Activated CD8-positive, alpha-beta memory T cell treated with anti-CD3 and anti-CD28 coated beads for 24 hours (primary cell): ENCODE data around the gene MCHR1.
"Not testable (repeated sequence)": the region's sequence is repeated elsewhere in the genome, so short reads cannot be mapped to it uniquely, and the experiment has no call there.

Experiments
- DNase-seq: peaks from one replicate; pipeline ENCODE4 v3.0.0-alpha.2; 2020

MCHR1 gene

DNA sequence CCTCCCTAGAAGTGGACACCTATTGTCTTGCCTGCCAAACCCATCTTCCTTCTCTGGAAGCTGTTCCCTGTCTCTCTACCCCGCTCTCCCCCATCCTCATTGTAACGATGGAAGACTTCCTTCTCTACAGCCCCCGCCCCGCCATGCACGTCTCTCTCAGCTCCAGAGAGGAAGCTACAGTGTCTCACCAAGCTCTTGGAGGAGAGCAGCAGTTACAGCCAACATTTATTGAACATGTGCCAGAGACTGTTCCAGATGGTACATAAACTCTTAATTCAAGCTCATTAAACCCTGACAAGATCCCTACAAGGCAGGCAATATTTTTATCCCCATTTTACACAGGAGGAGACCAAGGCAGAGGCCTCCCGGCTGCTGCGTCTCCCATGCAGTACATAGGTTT lies 15.1 kb downstream of the MCHR1 start:
- no peak for DNase-seq

DNA sequence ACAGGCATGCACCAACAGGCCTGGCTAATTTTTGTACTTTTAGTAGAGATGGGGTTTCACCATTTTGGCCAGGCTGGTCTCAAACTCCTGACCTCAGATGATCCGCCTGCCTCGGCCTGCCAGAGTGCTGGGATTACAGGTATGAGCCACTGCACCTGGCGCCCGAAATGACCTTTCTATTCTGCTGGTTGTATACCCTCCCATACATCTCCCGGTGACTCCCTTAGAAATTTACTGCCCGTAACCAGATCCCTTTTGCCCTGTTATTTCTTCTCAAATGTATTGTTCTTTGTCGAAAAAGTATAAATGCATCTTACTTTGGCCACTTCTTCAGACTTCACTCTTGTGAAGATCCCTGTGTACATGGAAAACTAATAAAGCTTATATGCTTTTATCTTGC lies 22.0 kb downstream of the MCHR1 start:
- DNase-seq = no peak

DNA sequence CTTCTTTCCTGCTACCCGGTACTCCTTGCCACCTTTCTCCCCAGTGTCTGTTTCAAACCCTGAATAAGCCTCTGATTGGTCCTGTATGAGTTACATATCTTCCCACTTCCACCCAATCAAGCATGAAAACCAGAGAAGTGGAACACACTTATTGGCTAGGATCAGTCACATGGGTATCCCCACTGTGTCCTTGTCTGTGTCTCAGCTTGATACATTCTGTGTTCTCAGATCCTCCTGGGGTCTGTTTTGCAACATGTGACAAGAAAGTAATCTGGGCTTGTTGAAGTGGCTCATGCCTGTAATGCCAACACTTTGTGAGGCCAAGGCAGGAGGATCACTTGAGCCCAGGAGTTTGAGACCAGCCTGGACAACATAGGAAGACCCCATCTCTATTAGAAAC lies 23.9 kb downstream of the MCHR1 start:
- no peak for DNase-seq

DNA sequence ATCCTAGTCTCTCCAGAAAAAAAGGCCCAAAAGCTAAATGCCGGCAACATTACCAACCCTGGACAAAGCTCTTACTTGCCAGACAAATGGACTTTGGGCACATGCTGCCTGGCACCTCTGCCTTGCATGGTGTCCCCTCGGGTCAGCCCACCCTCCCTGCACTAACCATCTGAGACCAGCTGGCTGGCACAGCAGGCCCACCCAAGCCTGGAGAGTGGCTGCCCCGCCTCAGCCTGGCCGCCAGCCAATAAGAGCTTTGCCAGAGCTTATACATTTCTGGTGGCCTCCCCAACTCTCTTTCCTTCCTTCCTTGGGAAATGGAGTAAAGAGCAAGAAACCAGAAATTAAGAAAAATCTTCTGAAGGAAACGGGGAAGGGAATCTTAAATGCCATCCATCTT lies 24.5 kb downstream of the MCHR1 start:
- DNase-seq = no peak

DNA sequence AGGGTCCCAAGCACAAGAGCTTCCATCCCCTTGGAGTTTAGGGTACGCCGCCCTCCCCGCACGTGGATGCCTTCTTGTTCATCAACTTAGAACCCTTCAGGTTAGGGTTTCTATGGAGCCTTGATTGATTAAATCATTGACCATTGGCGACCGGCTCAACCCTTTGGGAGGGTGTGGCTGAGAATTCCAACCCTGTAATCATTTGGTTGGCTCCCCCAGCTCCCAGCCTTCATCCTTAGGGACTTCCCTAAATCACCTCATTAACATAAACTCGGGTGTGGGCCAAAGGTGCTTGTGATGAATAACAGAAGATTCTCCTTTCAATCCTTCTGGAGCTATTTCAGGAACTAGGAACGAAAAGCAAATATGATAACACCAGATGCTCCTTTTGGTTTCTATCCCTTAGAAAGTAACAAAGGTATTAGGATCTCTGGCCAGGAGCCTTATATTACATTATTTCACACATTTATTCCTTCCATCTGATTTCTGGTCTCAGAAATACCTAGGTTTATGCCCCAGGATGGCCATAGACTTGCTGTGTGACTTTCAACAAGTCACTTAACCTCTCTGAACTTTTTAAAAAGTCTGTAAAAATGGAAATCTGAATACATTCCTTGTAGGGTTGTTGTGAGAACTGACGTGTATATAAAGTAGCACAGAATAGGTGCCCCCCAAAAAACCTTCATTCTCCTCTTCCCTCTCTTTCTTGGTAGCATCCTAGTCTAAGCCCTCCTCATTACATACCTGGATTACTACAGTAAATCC lies 26.8 kb downstream of the MCHR1 start:
- DNase-seq = no peak

DNA sequence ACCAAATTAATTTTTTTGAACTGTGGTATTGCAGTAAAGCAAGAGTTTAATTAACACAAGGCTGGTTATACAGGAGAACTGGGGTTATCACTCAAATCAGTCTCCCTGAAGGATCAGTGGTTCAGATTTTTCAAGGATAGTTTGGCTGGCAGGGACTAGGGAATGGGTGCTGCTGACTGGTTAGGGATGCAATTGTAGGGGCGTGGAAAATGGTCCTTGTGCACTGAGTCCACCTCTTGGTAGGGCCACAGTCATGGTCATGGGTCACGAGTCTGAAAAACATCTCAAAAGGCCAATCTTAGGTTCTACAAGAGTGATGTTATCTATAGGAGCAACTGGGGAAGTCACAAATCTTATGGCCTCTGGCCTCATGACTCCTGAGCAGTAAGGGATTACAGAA lies 27.9 kb downstream of the MCHR1 start:
- DNase-seq = no peak

DNA sequence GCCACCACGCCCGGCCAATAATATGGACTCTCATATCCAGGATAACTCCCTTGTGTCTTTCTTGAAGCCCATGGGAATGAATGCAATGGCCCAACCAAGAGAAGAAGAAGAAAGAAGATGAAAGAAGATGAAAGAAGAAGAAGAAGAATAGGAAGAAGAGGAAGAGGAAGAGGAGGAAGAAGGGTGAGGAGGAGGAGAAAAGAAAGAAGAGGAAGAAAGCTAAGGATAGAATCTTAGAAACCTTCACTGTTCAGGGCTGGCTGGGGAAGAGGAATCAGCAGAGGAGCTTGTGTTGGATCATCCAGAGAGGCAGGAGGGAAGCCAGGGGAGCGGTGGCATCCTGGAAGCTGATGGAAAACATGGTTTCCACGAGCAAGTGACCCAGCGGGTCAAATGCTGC lies 28.9 kb downstream of the MCHR1 start:
- DNase-seq = no peak

DNA sequence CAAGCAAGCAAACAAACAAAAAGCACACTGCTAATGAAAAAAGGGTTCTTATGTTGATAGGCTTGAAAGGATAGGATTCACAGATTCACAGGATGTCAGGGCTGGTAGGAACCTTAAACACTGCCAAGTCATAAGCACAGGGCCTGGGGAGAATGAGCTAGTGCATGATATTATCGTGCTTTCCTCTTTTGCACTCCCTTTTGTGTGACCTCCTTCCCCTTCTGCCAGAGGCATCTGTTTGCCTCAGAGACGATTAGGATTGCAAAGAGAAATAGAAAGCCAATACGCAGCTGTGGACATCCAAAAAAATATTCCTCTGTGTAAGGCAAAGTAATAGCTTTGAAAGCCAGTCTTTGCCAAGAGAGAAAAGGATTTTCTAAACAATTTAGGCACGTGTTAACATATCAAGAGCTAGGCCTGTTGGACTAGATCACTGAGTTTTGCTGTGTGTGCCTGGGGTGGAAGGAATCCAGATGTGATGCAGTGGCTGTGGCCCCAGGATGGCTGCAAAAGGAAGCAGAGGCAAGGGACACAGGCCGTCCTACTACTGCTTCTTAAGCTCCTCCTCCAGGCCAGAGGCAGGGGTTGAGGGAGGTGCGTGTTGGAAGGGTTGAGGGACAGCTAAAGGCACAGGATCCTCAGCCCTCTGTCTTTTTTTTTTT lies 30.6 kb downstream of the MCHR1 start:
- DNase-seq = no peak

DNA sequence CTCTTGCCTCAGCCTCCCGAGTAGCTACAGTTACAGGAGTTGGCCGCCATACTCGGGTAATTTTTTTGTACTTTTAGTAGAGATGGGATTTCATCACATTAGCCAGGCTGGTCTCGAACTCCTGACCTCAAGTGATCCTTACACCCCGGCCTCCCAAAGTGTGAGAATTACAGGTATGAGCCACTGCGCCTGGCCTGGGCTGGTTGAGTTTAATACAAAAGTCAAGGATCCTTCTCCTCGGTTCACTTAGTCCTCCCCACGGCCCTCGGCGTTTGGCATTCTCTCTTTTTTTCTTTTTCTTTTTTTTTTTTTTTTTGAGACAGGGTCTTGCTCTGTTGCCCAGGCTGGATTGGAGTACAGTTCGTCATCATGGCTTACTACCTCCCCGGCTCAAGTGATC lies 33.0 kb downstream of the MCHR1 start:
- DNase-seq = no peak

DNA sequence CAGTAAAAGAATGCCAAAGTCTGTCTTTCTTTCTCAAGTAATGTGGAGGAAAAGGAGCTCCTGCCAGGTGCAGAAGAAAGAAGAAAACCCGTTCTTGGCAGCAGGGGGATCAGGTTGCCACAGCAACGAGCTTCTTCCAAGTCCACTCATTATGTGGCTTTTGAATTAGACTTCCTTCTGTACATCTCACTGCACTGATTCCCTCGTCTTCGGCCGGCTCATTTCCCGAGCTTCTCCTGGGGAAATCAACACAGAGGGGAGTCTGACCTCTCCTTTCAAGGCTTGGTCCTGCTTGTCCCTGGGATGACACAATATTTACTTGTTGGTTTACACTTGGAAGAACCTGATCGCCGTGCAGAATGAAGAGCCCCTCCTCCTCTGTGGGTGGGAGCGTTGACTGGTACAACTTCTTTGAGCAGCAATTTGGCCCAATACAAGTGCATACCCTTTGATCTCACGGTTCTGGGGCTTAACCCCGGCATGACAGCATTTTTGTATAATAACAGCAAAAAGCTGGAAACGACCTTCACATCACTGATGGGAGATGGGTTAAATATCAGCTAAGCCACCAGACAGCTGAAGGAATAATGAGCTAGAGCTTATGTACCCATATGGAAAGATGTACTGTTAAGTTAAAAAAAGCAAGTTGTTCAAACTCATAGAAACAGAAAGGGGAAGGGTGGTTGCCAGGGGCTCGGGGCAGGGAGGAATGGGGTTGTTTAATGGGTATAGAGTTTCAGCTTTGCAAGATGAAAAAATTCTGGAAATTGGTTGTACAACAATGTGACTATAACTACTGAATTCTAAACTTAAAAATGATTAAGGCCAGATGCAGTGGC lies 35.4 kb downstream of the MCHR1 start:
- DNase-seq = no peak

DNA sequence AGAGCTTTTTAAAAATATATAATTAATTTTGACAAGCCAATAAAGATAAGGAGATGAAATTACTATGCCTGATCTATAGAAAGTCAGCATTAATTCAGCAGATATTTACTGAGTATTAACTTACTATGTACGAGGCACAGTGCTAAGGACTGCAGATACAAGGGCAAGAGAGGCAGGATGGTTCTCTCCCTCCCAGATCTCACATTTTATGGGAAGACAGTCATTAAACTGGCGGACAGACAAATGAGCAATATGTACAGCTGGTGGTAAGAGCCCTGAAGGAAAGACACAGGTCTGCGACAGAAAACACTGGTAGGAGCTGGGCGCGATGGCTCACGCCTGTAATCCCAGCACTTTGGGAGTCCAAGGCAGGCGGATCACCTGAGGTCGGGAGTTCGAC lies 36.8 kb downstream of the MCHR1 start:
- no peak for DNase-seq

DNA sequence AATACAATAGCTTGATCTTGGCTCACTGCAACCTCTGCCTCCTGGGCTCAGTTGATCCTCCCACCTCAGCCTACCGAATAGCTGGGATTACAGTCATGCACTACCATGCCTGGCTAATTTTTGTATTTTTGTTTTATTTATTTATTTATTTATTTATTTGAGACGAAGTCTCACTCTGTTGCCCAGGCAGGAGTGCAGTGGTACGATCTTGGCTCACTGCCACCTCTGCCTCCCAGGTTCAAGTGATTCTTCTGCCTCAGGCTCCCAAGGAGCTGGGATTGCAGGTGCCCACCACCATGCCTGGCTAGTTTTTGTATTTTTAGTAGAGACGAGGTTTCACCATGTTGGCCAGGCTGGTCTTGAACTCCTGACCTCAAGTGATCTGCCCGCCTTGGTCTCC lies 38.4 kb downstream of the MCHR1 start:
- DNase-seq = not testable (repeated sequence)

DNA sequence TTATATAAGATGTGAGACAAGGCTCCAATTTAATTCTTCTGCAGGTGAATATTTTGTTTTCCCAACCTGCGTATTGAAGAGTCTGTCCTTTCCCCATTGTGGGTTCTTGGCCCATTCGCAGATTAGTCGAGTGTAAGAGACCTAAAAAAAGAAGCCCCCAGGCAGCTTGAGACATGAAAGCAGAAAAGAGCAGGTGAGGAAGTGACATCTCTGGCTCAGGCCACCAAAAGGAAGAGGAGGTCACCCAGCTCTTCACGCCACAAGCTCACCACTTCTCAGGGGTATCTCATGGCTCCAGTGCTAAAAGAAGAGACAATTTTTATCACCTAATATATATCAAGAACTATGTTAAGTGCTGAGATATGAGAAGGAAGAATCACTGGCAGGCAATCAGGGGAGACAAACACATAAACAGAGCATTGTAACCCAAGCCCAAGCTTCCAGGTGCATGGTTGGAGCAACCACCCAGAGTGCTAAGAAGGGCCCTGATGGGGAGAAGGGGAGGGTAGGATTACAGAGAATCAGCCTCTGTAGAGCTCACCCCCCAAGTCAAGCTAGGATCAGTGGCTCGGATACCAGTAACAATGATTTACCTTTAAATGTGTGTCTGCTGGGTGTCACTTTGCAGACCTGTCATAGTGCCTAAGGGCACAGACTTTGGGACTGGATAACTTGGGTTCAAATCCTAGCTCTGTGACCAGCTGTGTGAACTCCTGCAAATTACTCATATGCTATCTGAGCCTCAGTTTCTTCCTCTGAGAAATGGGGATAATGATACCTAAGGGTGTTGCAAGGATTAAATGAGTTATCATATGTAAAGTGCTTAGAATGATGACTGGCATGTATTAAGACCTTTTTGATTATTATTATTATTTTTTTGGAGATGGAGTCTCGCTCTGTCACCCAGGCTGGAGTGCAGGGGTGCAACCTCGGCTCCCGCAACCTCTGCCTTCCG lies 39.2 kb downstream of the MCHR1 start:
- no peak for DNase-seq

DNA sequence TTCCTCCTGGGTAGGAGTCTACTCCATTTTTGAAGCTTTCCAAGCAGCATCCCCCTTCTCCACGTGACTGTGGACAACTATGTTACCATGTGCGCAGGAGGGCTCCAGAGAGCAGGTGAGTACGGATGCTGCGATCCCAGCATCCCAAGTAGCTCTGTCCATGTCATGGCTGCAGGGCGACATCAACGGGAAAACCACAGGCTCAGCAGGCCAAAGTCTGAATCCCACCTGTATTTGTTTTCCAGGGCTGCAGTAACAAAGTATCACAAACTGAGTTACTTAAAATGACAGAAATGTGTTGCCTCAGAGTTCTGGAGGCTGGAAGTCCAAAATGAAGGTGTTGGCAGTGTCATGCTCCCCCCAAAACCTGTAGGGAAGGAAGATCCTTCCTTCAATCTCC lies 40.3 kb downstream of the MCHR1 start:
- no peak for DNase-seq

DNA sequence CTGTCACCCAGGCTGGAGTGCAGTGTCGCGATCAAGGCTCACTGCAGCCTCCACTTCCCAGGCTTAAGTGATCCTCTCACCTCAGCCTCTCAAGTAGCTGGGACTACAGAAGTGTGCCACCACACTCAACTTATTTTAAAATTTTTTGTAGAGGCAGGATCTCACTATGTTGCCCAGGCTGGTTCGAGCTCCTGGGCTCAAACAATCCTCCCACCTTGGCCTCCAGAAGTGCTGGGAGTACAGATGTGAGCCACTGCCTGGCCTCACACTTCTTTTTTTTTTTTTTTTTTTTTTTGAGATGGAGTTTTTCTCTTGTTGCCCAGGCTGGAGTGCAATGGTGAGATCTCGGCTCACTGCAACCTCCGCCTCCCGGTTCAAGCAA lies 40.9 kb downstream of the MCHR1 start:
- not testable (repeated sequence) for DNase-seq

DNA sequence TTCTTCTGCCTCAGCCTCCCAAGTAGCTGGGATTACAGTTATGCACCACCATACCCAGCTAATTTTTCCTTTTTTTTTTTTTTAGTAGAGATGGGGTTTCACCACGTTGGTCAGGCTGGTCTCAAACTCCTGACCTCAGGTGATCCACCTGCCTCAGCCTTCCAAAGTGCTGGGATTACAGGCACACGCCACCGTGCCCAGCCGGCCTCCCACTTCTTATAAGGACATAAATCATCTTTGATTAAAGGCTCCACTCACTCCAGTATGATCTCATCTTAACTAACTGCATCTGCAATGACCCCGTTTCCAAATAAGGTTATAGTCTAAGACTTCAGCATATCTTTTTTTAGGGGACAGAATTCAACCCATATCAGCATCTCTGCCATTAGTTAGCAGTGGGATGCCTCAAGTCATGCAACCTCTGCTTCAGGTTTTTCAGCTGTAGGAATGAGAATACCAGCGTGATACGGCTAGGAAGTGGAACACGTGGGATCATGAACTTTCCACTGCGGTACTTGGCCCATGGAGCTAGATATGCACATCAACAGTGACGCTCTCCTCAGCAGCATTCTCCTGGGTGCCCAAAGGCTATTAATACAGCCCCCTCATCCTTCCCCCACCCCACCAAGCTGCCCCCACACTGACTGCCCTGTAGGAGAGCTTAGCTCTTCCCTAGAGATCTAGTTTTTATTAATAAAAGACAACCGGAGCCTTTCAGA lies 41.4 kb downstream of the MCHR1 start:
- no peak for DNase-seq

DNA sequence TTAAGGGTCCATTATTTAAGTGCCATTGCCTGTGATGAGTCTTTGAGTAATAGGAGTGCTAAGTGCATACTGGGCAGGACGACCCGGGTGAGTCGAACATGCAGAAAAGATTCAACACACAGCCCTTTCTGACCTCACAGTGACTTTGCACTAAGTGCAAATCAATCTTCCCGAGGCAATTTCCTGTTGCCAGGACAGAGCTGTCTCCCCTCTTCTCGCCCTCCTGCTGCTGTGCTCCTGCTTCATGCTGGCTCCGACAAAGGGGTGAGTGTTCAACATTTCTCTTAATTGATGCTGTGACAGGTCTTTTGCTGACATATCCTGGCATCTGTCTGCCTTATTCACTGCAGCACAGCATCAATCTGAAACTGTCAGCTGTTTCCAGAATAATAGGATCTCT lies 42.0 kb downstream of the MCHR1 start:
- DNase-seq = no peak

DNA sequence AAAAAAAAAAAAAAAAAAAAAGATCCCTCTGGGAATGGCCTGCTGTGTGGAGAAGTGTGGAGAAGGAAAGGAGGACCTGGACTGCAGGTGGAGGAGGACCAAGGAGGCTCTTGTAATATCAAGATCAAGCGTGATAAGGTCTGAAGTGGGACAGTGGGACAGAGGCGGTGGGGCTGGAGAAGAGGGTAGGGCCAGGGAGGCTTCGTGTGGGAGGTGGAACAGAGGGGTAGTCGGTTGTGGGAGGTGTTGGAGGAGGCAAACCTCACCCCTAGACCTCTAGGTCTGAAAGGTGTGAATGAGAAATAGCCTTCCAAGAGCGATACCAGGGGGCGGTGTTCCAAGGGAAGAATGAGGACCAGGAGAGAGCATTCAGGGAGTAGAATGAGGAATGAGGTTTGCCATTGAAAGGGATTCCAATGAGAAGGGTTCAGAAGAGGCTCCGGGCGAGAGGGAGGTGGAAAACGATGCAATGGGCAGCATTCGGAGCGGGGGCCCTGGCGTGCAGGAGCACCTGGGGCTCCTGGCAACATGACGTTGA lies 44.2 kb downstream of the MCHR1 start:
- no peak for DNase-seq

DNA sequence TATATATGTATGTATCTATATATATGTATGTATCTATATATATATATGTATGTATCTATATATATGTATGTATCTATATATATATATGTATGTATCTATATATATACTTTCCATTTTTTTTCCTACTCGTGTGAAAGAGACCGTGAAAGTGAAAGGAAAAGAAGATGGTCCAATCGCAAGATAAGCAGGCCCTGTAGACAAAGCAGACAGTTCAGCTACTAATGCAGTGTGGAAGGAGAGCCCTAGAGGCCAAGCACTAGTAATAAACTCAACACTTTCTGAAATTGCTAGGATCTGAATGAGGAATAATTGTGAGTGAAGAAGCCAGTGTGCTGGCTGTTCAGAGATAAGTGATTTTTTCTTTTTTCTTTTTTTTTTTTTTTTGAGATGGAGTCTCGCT lies 47.2 kb downstream of the MCHR1 start:
- no peak for DNase-seq

DNA sequence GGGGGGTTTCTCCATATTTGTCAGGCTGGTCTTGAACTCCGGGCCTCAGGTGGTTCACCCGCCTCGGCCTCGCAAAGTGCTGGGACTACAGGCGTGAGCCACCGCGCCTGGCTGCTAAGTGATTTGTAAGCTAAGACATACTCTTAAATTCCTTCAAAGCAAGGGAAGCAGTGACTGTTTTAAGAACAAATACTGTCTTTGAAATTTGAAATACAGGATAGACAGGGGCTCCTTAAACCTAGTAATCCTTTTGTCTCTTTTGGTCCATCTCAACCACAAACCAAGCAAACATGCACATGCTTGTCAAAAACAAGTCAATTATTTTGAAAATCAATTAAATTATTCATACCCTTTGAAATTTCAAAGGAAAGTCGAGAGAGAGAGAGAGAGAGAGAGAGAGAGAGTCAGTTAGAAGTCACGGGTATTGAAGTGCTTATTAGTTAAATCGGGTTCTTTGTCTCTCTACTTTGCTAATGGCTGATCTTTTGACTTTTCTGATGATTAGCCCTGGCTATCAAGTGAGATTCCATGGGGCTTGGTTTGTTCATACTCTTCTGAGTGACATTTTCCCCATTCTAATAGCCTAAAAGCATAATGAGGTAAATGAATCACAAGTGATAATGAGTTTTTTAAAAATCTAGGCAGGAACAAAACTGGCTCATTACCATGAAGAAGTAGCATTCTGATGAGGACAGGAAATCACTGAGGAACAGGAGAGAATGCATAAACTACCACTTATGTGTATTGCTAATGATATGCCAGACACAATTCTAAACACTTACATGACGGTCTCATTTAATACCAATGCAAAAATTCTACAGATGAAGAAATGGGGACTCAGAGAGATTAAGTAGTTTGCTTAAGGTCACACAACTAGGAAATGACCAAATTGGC lies 48.0 kb downstream of the MCHR1 start:
- DNase-seq = no peak
